Mammary epithelial cell (primary cell): ENCODE results near the gene GKN1.

ENCODE experiments used
- EZH2 ChIP-seq: IDR thresholded peaks from 2 replicates; pipeline ENCODE4 v1.6.1; 2012; ENCODE audit warnings: low read length, inconsistent platforms, borderline replicate concordance
- TF ChIP-seq, protein P1 (sequence below), 2 donors: IDR thresholded peaks in 1 of 2; conservative IDR thresholded peaks in 1 of 2; 2 replicates each; pipeline ENCODE4 v1.5.1; 2011 to 2012; ENCODE audit warnings: inconsistent platforms in 2 of 2, low read length in 2 of 2, mild to moderate bottlenecking in 2 of 2, control low read depth in 1 of 2, low read depth in 1 of 2; ENCODE audit not compliant: insufficient read depth in 1 of 2; ENCODE audit errors: extremely low read depth in 1 of 2

DNA sequence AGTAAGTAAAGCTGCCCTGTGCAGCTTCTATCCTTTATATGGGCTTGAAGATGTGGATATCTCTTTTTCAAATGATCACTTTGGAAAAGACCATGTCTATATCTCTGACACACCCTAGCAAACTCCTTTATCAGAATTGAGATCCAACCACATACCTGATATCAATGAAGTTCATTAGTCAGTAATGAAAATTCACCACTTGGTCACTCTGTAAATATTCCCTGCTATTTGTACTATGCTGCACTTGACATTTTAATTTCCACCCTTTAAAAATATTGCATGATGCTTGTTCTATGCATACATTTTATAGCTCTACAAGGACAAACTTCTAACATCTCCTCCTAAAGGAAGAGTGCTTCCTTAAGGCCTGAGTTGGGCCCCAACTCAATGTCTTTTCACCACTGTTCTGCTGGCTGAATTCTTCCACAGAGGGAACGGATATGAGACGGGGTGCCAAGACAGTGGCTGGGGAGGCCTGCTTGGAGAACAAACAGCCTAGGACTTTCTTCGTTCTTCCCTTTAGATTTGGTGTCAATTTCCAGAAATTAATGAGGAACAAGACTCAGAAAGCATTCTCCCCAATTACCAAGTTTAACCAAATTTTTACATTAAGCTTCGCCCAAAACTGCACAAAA lies 21.4 kb upstream of the GKN1 start, which contains the start of gene GKN2:
- TF ChIP-seq, protein P1, sequence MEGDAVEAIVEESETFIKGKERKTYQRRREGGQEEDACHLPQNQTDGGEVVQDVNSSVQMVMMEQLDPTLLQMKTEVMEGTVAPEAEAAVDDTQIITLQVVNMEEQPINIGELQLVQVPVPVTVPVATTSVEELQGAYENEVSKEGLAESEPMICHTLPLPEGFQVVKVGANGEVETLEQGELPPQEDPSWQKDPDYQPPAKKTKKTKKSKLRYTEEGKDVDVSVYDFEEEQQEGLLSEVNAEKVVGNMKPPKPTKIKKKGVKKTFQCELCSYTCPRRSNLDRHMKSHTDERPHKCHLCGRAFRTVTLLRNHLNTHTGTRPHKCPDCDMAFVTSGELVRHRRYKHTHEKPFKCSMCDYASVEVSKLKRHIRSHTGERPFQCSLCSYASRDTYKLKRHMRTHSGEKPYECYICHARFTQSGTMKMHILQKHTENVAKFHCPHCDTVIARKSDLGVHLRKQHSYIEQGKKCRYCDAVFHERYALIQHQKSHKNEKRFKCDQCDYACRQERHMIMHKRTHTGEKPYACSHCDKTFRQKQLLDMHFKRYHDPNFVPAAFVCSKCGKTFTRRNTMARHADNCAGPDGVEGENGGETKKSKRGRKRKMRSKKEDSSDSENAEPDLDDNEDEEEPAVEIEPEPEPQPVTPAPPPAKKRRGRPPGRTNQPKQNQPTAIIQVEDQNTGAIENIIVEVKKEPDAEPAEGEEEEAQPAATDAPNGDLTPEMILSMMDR (conservative IDR thresholded peaks at IDR 0.05 in 1 of 2, IDR thresholded peaks at IDR 0.05 in 1 of 2; ENCODE audit: extremely low read depth in 1 of 2, insufficient read depth in 1 of 2, low read depth in 1 of 2, low read length in 2 of 2): no peak
- TF ChIP-seq EZH2: no peak
